ENCODE results near the gene ZPR1.

DNA sequence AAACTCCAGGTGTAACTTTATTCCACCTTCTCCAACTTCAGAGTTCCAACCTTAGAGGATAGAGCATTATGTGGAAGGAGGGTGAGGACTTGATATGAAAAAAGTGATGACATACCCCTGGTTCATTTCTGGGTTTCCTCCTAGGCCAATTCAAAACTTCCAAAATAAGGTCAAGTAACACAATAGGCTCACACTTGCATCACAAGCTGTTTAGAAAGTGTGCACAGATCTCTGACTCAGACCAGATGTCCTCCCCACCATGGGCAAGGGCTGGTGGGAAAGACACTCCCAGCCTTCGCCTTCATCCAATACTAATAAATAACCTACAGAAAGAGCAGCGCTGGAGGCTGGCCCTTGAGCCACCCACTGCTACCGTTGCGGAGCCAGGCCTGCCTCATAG is 9.3 kb downstream of the ZPR1 start:
- TF ChIP-seq, protein P1, sequence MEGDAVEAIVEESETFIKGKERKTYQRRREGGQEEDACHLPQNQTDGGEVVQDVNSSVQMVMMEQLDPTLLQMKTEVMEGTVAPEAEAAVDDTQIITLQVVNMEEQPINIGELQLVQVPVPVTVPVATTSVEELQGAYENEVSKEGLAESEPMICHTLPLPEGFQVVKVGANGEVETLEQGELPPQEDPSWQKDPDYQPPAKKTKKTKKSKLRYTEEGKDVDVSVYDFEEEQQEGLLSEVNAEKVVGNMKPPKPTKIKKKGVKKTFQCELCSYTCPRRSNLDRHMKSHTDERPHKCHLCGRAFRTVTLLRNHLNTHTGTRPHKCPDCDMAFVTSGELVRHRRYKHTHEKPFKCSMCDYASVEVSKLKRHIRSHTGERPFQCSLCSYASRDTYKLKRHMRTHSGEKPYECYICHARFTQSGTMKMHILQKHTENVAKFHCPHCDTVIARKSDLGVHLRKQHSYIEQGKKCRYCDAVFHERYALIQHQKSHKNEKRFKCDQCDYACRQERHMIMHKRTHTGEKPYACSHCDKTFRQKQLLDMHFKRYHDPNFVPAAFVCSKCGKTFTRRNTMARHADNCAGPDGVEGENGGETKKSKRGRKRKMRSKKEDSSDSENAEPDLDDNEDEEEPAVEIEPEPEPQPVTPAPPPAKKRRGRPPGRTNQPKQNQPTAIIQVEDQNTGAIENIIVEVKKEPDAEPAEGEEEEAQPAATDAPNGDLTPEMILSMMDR (IDR thresholded peaks at IDR 0.05): no peak
- TF ChIP-seq POLR2A (IDR thresholded peaks at IDR 0.05): no peak
- TF ChIP-seq POLR2AphosphoS5 (IDR thresholded peaks at IDR 0.05): no peak
